Measurements from ENCODE around the gene SCARF1. TPM values are rescaled to one million over a fixed set of nuclear protein-coding genes. Genes with fewer than 3 reads are reported as not detected.

Gene SCARF1
- total RNA-seq, 1 donor from 2014 or later: 0.42 TPM

- H3K27ac Mint-ChIP-seq (ENCODE audit: unreplicated experiment): no peak overlapping the region
- H3K4me1 Mint-ChIP-seq: peaks cover 21% of the 10 kb centered on the region
- TF ChIP-seq CTCF (conservative IDR thresholded peaks at IDR 0.05): no peak
- H3K27me3 Mint-ChIP-seq (ENCODE audit: low read depth): peaks cover 44% of the 10 kb centered on the region
- H3K9me3 Mint-ChIP-seq: no peaks in the 10 kb centered on the region
- no peaks in the 10 kb centered on the region for H3K36me3 Mint-ChIP-seq (ENCODE audit: low read depth)
- H3K4me3 Mint-ChIP-seq: peak overlapping the region; percentile 88
- no peak for DNase-seq (ENCODE audit: low read depth, low spot score)
Measured at GRCh38 chr17:1630662-1631061, 14.9 kb downstream of the SCARF1 start.

- Mint-ChIP-seq H3K27ac (ENCODE audit: unreplicated experiment) (no peak overlapping the region), H3K4me3 (peak overlapping the region; percentile 88), H3K4me1 (peaks cover 29% of the 10 kb centered on the region), H3K27me3 (ENCODE audit: low read depth) (peaks cover 44% of the 10 kb centered on the region), H3K9me3 (no peaks in the 10 kb centered on the region), H3K36me3 (ENCODE audit: low read depth) (no peaks in the 10 kb centered on the region)
- DNase-seq (ENCODE audit: low read depth, low spot score): no peak
- TF ChIP-seq CTCF (conservative IDR thresholded peaks at IDR 0.05): peak; percentile 57
Measured at GRCh38 chr17:1629504-1630310, 15.8 kb downstream of the SCARF1 start.

GRCh38 chr17:1628856-1629503, 16.6 kb downstream of the SCARF1 start:
- Mint-ChIP-seq H3K27ac (ENCODE audit: unreplicated experiment) (peak overlapping the region; percentile 99), H3K9me3 (no peaks in the 10 kb centered on the region), H3K4me3 (peak overlapping the region; percentile 95), H3K36me3 (ENCODE audit: low read depth) (no peaks in the 10 kb centered on the region), H3K4me1 (peaks cover 29% of the 10 kb centered on the region), H3K27me3 (ENCODE audit: low read depth) (peaks cover 44% of the 10 kb centered on the region)
- peak; percentile 41 for TF ChIP-seq CTCF (conservative IDR thresholded peaks at IDR 0.05)
- DNase-seq (ENCODE audit: low read depth, low spot score): peak; percentile 89

- Mint-ChIP-seq H3K4me3 (peak within 1 kb of the TSS; percentile 95), H3K9me3 (no peaks in the 10 kb centered on the region), H3K36me3 (ENCODE audit: low read depth) (no peaks in the 10 kb centered on the region), H3K27me3 (ENCODE audit: low read depth) (peaks cover 44% of the 10 kb centered on the region), H3K27ac (ENCODE audit: unreplicated experiment) (peak within 1 kb of the TSS; percentile 99), H3K4me1 (peaks cover 29% of the 10 kb centered on the region)
- DNase-seq (ENCODE audit: low read depth, low spot score): peak; percentile 75
- no peak for TF ChIP-seq CTCF (conservative IDR thresholded peaks at IDR 0.05)
Measured at GRCh38 chr17:1627982-1628855, 17.3 kb downstream of the SCARF1 start, which contains the start of gene SLC43A2. Gene SLC43A2 (minus strand): TSS chr17:1628834. CDS start chr17:1627874, 960 bp downstream.

All from neural crest cell (in vitro differentiated cells).